TTC549 (cell line): Measurements from ENCODE around the gene DCAF12.
"Not testable (repeated sequence)": the region's sequence is repeated elsewhere in the genome, so short reads cannot be mapped to it uniquely, and the experiment has no call there.

Experiments
- FAIRE-seq: peaks from 2 replicates; lab custom pipeline; 2012; peaks lifted over from hg19 to GRCh38; lab: Jason Lieb, UNC

DCAF12 gene

GRCh38 chr9:34126207-34127034 lies at the start of gene DCAF12:
TSS of gene DCAF12 (minus strand) at chr9:34126698. CDS start at chr9:34126431, 267 bp downstream.
- FAIRE-seq = peak; percentile 33

- FAIRE-seq = no peak
Observed at GRCh38 chr9:34176089-34176488, 49.6 kb upstream of the DCAF12 start.

- FAIRE-seq = no peak
Observed at GRCh38 chr9:34171753-34172535, 45.4 kb upstream of the DCAF12 start.

GRCh38 chr9:34170237-34170991 lies 43.9 kb upstream of the DCAF12 start:
- no peak for FAIRE-seq

- no peak for FAIRE-seq
Observed at GRCh38 chr9:34169125-34169524, 42.6 kb upstream of the DCAF12 start.

- FAIRE-seq = no peak
Observed at GRCh38 chr9:34163434-34163833, 36.9 kb upstream of the DCAF12 start.

GRCh38 chr9:34158362-34158869 lies 31.9 kb upstream of the DCAF12 start:
- FAIRE-seq = no peak

- FAIRE-seq = no peak
Observed at GRCh38 chr9:34157898-34158297, 31.4 kb upstream of the DCAF12 start.

GRCh38 chr9:34157318-34157717 lies 30.8 kb upstream of the DCAF12 start:
- FAIRE-seq = no peak

- no peak for FAIRE-seq
Observed at GRCh38 chr9:34154057-34154456, 27.6 kb upstream of the DCAF12 start.

- no peak for FAIRE-seq
Observed at GRCh38 chr9:34151398-34151797, 24.9 kb upstream of the DCAF12 start.

GRCh38 chr9:34145165-34145564 lies 18.7 kb upstream of the DCAF12 start:
- FAIRE-seq = no peak

- no peak for FAIRE-seq
Observed at GRCh38 chr9:34143116-34143515, 16.6 kb upstream of the DCAF12 start.

GRCh38 chr9:34140853-34141252 lies 14.4 kb upstream of the DCAF12 start:
- no peak for FAIRE-seq

GRCh38 chr9:34139477-34140146 lies 13.1 kb upstream of the DCAF12 start:
- FAIRE-seq = no peak

GRCh38 chr9:34138644-34139043 lies 12.1 kb upstream of the DCAF12 start:
- FAIRE-seq = not testable (repeated sequence)

GRCh38 chr9:34134521-34134920 lies 8.0 kb upstream of the DCAF12 start:
- FAIRE-seq = no peak

GRCh38 chr9:34133436-34133949 lies 7.0 kb upstream of the DCAF12 start:
- FAIRE-seq = no peak

GRCh38 chr9:34131571-34131970 lies 5.1 kb upstream of the DCAF12 start:
- FAIRE-seq = no peak

GRCh38 chr9:34127035-34127948 lies 794 bp upstream of the DCAF12 start:
- no peak for FAIRE-seq
